ENCODE measurements around the gene FUNDC1.
A peak's percentile ranks its signal among the peaks of the same experiment; 100 is the strongest.
"Not testable (repeated sequence)": the region's sequence is repeated elsewhere in the genome, so short reads cannot be mapped to it uniquely, and the experiment has no call there.

The FUNDC1 gene, protein sequence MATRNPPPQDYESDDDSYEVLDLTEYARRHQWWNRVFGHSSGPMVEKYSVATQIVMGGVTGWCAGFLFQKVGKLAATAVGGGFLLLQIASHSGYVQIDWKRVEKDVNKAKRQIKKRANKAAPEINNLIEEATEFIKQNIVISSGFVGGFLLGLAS

DNA sequence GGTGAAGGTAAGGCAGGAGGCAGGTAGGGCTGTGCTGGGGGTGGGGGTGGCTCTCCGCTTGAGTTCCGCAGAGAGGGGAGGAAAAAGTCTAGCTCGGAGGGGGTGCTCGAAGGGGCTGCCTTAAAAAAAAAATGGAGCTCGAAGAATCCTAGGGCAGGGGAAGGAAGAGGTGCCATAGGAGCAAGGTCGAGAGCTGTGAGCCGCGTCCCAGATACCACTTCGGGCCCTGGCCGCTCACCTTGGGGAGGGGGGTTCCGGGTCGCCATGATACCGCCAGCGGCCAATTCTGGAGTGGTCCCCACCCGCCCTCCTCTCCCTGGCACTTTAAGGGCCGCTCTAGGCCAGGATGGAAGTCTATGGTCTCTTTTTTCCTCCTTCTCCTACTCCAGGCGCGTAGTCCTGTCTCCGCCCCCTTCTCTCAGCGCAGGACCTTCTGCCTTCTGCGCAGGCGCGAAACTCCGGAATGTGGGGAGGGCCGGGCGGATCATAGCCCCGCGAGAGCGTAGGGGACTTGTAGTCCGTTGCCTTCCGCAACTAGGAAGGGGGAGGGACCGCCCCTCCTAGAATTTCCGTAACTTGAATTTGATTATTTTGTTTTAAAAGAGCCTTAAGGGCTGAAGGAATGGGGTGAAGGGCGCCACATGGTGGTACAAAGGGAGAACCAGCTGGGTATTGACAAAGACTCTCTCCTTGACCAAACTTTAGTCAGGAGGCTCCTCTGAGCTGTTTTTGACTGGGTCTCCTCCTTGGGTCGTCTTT is at the start of gene FUNDC1:
FUNDC1 (minus strand) TSS at position 293 of the 759 bp plus-strand sequence; CDS start at position 266, 27 bp downstream.
- DNase-seq (ENCODE audit: low read depth), result peak; percentile 76

DNA sequence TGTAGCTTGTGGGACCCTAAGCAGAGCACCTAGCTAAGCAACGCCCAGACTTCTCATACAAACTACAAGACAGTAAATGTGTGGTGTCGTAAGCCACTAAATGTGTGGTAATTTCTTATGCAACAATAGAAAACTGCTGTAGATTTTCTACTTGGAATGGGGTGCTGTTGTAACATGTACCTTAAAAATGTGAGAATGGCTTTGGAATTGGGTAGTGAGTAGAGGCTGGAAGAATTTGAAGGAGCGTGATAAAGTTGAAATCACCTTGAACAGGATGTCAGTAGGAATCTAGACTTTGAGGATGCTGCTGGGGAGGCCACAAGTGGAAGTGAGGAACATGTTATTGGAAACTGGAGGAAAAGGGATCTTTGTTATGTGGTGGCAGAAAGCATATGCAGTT is 43.2 kb upstream of the FUNDC1 start:
- no peak for DNase-seq (ENCODE audit: low read depth)

DNA sequence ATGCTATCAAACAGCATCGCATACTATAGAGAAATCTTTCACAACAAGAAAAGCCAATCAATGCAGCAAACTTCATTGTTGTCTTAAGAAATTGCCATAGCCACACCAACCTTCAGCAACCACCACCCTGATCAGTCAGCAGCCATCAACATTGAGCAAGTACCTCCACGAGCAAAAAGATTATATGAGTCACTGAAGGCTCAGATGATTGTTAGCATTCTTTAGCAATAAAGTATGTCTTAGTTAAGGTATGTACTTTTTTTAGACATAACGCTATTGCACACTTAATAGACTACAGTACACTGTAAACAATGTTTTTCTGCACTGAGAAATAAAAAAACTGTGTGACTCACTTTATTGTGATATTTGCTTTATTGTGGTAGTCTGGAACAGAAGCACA is 37.8 kb upstream of the FUNDC1 start:
- DNase-seq (ENCODE audit: low read depth), result no peak

DNA sequence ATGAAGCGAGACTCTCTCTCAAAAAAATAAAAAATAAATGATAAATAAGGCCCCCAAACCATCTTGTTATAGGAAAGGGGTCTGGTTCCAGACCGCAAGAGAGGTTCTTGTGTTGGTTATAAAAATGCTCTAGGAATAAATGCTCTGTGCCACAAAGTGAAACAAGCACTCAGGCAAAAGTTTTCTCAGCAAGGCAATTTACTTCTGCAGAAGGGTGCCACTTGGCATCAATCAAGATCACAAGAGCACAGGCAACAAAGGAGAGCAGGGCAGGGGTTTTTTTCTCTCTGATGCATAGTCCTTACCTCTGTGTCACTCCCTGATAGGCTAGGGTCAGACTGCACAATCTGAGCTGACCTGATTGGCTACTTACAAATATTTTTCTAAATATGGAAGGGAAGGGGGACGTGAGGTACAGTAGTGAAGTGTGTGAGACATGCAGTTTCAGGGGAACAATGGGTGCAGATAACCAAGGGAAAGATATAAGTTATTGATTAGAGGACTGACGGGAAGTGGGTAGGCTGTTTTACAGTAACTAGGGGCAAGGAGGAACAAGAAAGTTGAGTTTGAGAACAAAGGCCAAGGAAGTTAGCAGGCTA is 29.8 kb upstream of the FUNDC1 start:
- no peak for DNase-seq (ENCODE audit: low read depth)

DNA sequence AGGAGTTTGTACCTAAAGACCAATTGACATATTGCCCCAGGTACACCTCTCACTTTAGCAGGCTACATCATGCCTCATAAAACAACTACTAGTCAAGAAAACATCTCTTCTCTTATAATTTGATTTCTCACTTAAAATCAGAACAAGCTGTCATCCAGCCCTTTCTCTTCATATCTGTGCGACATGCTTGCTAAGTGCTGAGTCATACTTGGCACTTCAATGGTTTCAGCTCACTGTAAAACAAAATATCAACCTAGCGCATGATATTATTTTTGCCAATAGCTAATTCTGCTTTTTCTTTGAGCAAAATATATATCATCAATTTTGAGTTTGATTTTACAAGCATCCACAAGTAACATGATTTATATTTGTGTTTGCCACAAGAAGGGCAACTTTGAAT is 27.9 kb upstream of the FUNDC1 start:
- no peak for DNase-seq (ENCODE audit: low read depth)

DNA sequence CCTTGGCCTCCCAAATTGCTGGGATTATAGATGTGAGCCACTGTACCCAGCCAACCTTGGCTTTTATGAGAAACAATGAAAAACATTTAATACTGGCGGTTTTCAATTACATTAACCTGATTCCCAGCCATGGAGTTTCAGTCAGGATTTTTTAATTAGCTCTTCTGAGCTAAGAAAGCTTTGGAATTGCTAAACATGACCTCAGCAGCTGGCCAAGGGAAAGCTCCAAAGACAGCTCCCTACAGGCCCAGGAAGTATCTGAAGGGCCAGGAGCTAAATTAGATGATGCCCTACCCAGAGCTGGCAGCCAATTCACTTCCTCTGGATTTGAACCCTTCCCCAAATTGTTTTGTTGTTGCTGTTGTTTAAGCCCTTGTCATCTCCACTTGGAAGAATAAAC is 26.5 kb upstream of the FUNDC1 start:
- no peak for DNase-seq (ENCODE audit: low read depth)

DNA sequence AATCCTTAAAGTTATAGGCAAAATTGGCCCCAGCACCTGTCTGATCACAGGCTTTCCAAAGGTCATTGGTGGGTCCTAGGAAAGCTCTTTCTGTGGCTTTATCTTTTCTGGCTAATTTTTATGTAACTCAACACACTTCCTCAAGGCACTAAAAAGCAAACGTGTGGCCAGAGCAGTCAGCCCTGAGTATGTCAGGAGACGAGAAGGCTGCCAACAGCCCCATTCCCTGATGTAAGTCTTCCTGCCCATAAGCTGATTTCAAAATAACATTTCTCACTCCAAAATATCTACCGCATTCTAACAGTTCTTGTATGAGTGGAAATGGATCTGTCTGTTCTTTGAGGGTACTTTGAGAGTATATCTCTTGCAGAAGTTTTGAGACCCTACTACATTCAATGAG is 25.5 kb upstream of the FUNDC1 start:
- DNase-seq (ENCODE audit: low read depth), result no peak

DNA sequence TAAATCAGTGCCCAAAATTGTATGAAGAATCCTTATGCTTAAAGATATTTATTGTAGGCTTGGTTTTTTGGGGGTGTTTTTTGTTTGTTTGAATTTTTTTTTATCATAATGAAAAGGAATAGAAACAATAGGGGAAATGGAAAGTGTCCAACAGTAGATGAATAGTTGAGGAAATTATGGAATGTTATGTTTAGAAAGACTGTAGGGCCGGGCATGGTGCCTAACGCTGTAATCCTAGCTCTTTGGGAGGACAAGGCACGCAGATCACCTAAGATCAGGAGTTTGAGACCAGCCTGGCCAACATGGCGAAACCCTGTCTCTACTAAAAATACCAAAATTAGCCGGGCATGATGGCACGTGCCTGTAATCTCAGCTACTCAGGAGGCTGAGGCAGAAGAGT is 19.2 kb upstream of the FUNDC1 start:
- not testable (repeated sequence) for DNase-seq (ENCODE audit: low read depth)

DNA sequence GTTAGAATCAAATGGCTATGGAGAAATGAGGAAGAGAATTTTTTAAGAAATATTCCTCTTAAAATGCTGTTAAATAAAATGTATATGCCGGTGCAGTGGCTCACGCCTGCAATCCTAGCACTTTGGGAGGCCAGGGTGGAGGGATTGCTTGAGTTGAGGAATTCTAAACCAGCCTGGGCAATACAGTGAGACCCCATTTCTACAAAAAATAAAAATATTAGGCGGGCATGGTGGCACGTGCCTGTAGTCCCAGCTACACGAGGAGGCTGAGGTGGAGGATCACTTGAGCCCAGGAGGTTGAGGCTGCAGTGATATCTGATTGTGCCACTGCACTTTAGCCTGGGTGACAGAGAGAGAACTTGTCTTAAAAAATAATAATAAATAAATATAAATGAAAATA is 7.9 kb upstream of the FUNDC1 start:
- no peak for DNase-seq (ENCODE audit: low read depth)

DNA sequence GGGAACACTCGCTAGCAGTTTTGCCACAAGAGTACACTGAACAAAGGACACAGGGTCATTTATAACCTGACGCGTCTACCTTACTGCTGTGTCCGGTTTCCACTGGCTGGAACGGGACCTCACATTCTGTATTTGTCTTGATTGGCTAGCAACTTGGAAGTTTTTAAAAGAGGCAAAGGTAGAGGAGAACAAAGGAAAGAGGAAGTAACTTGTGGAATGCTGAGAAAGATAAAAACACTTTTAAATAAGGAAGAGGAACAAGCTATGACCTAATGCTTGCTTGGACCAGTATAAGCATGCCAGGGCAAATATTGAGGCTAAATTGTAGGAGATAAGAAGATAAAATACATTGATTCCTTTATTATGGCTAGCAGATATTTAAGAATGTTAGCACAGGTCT is 2.8 kb upstream of the FUNDC1 start:
- DNase-seq (ENCODE audit: low read depth), result not testable (repeated sequence)

DNA sequence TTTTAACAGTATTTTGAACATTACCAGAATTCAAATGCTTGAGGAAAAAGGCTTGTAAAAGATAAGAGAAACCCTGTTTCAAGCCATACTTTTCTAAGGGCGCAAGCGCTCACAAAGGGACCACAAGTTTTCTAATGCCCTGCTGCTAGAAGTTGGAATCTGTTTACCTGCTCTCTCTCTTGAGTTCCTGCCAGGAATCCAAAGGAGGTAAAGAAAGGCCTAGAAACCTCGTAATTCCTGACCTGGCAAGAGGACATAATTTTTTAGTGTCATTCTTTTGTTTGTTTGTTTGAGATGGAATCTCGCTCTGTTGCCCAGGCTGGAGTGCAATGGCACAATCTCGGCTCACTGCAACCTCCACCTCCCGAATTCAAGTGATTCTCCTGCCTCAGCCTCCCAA is 1.4 kb upstream of the FUNDC1 start:
- no peak for DNase-seq (ENCODE audit: low read depth)

DNA sequence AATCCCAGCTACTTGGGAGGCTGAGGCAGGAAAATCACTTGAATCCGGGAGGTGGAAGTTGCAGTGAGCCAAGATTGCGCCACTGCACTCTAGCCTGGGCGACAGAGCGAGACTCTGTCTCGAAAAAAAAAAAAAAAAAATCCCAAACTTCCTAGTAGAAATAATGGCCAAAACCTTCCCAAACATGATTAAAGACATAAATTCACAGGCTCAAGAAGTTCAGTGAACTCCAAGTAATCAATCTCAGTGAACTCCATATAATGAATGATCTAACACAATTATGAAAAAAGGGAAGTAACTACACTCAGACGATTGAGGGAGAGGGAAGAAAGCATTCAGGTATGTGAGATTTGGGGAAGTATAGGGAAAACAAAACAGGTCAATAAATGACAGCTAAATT is 6.5 kb downstream of the FUNDC1 start:
- no peak for DNase-seq (ENCODE audit: low read depth)

DNA sequence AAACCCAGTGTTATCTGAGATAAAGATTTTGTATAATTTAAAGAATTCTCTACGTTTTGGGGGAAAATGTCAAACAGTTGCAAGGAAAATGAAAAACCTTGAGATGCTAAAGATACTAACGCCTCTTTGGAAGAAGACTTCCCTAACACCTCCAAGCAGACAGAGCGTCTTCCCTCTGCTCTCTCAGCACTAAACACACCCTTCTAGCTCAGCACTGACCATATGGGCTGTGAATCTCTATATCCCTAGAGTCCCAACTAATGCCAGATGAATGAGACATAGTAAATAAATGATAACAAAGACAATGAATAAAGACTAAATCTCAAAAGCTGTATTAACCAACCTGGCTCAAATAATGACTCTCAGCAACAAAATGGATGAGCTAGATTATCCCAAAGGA is 13.3 kb downstream of the FUNDC1 start:
- no peak for DNase-seq (ENCODE audit: low read depth)

DNA sequence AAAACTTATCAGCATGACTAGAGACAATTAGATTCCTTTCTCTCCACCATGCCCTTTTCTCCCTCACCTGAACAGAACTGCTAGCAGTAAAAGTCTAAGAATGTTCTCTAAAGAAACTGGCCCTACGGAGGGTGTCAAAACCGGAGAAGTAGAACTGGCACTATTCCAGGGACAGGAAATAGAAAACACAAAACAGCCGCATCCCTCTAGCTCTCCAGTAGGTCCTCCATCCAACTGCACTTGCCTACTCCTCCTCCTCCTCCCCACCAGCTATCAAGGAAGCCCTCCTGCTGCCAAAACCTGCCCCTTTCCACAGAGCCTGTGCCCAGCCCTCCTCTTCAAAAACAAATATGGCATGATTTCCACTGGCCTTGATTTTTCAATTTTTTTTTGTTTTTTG is 28.4 kb downstream of the FUNDC1 start:
- no peak for DNase-seq (ENCODE audit: low read depth)

DNA sequence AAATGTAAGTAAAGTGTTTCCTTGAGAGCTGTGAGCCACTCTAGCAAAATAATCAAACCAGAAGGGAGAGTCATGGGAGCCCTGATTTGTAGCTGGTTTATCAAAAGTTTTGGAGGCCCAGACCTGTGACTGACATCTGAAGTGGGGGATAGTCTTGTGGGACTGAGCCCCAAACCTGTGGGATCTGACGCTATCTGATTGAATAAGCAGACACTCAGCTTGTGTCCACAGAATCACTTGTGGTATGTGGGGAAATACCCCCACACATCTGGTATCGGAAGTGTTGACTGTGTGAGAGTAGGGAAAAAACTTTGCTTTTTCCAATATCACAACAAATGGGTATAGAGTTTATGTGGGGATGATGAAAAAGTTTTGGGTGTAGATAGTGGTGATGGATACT is 35.4 kb downstream of the FUNDC1 start:
- no peak for DNase-seq (ENCODE audit: low read depth)

DNA sequence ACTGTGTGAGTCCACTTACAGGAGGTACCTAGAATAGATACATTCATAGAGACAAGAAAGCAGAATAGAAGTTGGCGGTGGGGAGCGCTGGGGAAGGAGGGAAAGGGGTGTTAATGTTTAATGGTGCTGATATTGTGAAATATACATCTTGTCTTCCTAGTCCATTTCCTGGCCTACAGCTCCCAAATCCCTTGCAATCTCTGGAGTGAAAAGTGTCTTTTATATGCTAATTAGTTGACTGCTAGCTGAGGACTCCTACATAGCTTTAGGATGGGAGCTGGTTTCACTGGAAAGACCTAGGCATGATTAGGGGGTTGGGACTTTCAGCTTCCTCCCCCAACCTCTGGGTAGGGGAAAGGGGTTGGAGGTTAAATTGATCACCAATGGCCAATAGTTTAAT is 36.0 kb downstream of the FUNDC1 start:
- no peak for DNase-seq (ENCODE audit: low read depth)

DNA sequence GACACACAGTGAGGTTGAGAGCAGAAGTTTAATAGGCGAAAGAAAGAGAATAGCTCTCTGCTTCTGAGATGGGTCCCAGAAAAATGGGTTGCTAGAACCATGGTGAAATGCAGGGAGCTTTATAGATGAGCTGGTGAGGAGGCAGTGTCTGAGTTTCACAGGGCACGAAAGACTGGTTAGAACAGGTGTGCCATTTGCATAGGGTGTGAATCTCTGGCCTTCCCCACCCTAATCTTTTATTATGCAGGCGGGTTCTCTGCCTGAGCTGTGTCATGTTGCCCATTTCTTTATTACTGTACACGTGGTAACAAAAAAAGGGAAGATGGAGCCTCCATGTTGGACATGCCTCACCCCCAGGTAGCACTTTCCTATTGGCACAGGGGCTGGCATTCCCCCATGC is 39.1 kb downstream of the FUNDC1 start:
- no peak for DNase-seq (ENCODE audit: low read depth)

DNA sequence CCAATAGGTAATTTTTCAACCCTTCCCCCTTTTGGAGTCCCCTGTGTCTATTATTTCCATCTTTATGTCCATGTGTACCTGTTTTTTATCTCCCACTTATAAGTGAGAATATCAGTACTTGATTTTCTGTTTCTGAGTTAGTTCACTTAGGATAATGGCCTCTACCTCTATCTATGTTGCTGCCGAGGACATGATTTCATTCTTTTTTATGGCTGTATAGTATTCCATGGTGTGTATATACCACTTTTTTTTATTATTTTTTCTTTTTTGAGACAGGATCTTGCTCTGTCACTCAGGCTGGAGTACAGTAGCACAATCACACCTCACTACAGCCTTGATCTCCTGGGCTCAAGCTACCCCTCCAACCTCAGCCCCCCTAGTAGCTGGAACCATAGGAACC is 47.6 kb downstream of the FUNDC1 start:
- DNase-seq (ENCODE audit: low read depth), result no peak

DNA sequence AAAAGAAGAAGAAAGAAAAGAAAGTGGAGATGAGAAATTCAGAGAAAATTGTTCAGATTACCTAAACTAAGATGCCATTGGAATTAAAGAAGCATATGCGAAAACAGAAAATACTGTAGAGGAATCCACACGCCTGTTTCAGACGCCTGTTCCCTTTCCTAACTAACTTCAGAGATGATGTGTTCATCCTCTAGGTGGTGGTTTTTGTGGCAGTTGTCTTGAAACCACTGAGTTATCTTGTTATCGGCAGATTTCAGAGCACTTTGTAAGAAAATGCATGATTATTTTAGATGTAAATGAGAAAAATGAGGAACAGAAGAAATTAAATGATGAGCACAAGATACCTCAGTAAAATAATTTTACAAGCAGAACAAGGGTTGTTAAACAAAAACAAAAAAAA is 48.3 kb downstream of the FUNDC1 start:
- DNase-seq (ENCODE audit: low read depth), result no peak

DNA sequence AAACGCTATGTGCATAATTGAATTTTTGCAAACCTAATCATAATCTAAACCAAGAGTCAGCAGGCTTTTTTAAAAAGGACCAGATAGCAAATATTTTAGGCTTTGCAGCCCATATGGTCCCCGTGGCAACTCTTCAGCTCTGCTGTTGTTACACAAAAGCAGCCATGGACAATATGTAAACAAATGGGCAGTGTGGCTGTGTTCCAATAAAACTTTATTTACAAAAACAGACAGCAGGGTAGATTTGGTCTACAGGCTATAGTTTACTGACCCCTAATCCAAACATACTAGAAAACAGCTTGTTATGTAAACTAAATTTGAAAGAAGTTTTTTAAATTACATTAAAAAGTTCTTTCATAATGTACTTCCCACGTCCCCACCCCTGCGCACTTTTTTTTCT is 53.1 kb downstream of the FUNDC1 start:
- DNase-seq (ENCODE audit: low read depth), result no peak

DNA sequence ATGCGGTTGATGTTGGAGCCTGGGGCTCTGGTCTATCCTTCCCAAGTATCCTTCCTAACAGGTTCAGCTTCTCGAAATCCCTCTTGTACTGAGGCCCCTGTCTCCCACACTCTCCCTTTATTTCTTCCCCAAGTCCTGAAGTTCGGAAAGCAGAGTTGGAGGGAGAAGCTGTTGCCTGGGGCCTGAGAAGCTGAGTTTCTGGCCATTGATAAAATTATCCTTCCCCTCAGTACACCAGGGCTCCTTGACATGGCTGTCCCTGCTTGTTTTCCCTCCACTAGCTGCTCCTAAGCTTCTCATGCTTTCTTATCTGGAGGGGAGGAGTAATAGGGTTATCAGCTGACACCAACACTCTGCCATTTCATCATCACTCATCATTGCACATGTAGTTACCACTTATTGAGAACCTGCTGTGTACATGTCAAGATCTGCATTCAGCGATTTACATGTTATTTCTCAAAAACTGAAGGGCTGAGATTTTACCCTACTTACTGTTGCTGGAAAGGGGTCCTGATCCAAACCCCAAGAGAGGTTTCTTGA is 58.0 kb downstream of the FUNDC1 start:
- DNase-seq (ENCODE audit: low read depth), result no peak

DNA sequence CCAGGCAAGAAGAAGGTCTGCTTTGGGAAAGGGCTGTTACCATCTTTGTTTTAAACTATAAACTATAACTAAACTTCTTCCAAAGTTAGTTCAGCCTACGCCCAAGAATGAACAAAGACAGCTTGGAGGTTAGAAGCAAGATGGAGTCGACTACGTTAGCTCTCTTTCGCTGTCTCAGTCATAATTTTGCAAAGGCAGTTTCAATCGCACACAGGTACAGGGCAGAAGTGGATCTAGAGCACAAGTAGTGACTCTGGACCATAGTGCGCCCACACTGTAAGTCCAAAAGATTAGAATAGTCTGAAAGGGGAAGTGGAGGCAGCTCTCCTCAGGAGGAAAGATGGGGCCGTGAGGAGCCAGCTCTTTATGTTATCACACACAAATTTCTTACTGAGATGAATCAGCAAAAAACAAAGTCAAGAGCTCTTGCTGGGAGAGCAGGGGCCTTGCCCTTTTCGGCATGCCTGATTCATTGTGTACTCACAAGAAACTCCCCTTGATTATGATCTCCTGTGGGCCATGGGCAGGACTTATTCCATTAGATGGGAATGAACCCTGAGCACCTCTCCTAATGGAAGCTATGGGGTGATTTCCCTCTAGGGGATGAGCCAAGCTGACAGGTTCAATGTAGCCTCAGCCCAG is 58.6 kb downstream of the FUNDC1 start:
- no peak for DNase-seq (ENCODE audit: low read depth)

DNA sequence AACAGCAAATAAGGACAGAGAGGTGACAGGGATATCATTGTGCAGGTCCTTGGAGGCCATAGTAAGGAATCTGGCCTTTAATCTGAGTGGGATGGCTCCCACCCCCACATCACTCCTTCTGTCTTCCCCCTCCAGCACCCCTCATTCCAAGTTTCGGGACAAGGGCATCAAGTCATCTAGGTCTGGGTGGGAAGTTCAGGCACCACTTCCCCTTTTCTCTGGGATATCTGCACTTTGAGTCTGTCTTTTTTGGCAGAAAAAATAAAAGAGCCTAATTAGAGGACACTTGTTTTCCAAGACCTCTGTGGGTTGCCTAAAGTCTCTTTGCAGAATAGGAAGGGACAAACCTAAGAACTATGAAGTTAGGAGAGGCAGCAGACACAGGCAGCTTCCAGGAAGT is 60.1 kb downstream of the FUNDC1 start:
- DNase-seq (ENCODE audit: low read depth), result no peak
